ENCODE data around the gene ADAM19. TPM values are rescaled to one million over a fixed set of nuclear protein-coding genes. Genes with fewer than 3 reads are reported as not detected.
"Not testable (repeated sequence)": the region's sequence is repeated elsewhere in the genome, so short reads cannot be mapped to it uniquely, and the experiment has no call there.

The ADAM19 gene
- total RNA-seq, 1 donor from 2014 or later, result 88.1 TPM

GRCh38 chr5:157491471-157491995 is 84.0 kb downstream of the ADAM19 start:
- no peak for DNase-seq (ENCODE audit: low spot score)

- no peak for DNase-seq (ENCODE audit: low spot score)
Observed at GRCh38 chr5:157487358-157487757, 88.2 kb downstream of the ADAM19 start.

GRCh38 chr5:157486861-157487260 is 88.7 kb downstream of the ADAM19 start:
- DNase-seq (ENCODE audit: low spot score), result no peak

DNA sequence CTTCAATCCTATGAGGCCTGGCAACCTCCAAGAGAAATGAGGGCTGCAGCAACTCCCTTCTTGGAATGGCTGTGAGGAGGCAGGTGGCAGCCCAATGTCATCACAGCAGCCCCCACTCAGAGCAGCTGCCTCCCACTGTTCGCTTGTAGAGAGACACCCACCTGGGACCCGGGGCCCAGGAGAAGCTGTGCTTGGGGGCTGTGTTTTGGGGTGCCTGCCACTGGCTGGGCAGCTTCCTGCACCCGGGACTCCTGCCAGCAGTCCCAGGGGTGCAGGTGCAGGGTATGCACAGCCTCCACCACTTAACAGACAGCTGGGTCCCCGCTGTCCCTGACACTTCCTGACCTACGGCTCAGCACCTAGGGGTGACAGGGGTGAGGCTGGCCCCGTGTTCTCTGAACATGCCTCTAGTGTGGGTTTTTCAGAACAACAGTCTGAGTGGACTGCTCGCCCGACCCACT is 89.3 kb downstream of the ADAM19 start:
- DNase-seq (ENCODE audit: low spot score), result no peak

DNA sequence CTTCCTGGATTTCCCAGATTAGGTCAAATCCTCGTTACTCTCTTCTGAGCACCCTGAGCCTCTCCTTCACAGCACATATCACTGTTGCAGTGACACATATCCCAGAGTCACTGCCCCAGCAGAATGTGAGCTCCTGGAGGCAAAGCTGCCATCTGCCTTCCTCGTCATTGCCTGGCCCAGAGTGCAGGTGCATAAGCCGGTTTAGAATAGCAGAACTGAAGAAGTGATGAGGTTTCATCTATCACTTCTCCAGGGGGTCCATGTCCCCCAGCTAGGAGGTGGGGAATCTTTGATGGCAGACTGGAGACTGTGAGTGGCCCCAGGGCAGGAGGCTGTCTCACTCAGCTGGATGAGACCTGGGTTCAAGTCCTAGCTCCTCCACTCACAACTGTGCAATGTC is 89.8 kb downstream of the ADAM19 start:
- no peak for DNase-seq (ENCODE audit: low spot score)

- no peak for DNase-seq (ENCODE audit: low spot score)
Observed at GRCh38 chr5:157485340-157485739, 90.2 kb downstream of the ADAM19 start.

DNA sequence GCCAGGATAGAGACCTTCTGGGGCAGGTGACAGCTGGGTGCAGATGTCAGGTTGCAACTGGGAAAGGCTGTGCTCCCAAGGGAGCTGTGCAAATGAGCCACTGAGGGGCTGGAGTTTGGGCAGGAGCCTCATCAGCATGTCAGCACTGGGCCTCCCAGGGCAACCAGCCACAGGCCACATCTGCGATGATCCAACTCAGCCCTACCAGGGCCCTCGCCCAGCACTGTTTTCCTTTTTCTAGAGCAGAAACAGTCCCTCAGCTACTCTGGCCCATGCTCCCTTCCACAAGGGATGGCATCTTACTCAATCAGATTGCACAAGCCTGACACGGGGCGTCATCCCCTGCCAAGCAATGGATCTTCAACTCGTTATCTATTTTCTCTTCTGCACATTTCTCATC is 90.8 kb downstream of the ADAM19 start:
- DNase-seq (ENCODE audit: low spot score), result no peak

DNA sequence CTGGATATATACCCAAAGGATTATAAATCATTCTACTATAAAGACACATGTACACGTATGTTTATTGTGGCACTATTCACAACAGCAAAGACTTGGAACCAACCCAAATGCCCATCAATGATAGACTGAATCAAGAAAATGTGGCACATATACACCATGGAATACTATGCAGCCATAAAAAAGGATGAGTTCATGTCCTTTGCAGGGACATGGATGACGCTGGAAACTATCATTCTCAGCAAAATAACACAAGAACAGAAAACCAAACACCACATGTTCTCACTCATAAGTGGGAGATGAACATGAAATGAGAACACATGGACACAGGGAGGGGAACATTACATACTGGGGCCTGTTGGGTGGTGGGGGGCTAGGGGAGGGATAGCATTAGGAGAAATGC is 92.9 kb downstream of the ADAM19 start:
- DNase-seq (ENCODE audit: low spot score), result not testable (repeated sequence)

- DNase-seq (ENCODE audit: low spot score), result no peak
Observed at GRCh38 chr5:157481666-157482065, 93.9 kb downstream of the ADAM19 start.

DNA sequence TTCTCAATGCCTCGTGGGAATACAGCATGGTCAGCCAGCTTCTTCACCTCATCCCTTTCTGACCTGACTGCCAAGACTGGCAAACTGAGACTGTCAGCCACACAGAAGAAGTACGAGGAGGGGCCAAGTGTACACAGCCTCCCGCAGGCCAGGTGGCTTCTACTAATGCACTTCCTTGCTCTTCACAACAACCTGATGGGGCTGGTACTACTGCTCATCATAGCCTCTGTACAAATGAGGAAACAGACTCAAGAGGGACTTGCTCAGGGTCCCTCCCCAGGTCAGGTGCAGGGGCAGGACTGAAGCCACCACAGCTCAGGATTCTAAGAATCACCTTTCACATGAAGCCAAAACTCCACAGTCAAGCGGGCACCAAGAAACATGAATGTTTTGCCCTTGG is 94.3 kb downstream of the ADAM19 start:
- no peak for DNase-seq (ENCODE audit: low spot score)

- no peak for DNase-seq (ENCODE audit: low spot score)
Observed at GRCh38 chr5:157479612-157480510, 95.7 kb downstream of the ADAM19 start.

- DNase-seq (ENCODE audit: low spot score), result no peak
Observed at GRCh38 chr5:157479166-157479565, 96.4 kb downstream of the ADAM19 start.

- DNase-seq (ENCODE audit: low spot score), result no peak
Observed at GRCh38 chr5:157478726-157479125, 96.8 kb downstream of the ADAM19 start.

DNA sequence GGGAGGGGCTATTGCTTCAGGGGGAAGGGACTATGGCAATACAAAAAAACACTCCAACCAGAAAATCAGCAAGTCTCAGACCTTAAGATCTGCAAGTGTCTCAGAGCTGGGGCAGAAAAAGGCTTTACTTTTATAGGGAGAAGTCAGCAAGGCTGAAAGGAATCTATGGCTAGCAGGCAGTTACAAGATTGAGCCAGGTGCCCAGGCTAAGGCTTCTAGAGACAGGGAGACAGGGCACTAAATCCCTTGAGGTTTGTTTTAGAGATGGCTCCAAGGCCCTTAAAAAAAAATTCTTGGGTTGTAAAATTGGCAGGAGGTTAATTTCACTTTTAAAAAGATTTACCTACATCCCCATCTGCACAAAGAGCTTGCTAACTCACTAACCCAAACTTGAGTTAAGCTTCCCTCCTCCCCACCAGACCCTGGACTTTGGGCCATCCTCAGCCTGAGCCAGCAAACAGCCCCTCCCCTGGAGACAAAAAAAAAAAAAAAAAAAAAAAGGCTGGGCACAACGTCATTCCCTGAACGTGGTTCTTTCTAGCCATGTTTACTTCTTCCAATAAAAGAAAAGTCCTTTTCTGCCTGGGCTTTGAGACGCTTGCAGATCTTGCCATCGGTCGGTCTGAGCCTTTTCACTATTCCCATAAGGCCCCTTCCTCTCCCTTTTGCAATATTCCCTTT is 97.6 kb downstream of the ADAM19 start:
- DNase-seq (ENCODE audit: low spot score), result no peak

DNA sequence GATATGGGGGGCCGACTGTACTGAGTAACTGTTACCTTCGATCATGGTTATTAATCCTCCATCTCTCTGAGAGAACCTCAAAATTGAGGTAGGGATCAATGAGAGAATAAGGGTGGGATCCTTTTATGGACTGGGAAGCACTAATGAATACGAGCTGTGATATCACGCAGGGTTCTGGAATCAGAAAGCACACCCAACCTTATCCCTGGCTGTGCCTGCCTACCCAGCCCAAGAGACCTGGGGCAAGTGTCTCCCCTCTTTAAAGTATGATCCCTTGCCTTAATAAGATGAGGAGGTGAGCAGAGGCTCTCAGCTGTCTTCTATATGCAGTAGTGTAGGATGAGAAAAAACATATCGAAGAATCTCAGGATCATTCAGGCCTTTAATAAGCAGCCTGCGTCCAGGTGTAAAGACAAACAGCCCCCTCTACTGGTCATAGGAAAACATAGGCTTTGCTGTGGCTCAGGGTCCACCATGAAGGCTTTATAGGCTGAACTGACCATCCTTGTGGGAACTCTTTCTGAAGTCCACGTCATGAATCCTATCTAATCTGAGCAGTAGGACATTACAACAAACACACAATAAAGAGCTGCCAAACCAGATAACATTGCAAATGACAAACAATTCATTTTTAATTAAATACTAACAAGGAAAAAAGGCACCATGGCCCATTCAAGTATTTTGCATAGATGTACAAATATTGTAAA is 98.7 kb downstream of the ADAM19 start:
- peak; percentile 76 for DNase-seq (ENCODE audit: low spot score)

DNA sequence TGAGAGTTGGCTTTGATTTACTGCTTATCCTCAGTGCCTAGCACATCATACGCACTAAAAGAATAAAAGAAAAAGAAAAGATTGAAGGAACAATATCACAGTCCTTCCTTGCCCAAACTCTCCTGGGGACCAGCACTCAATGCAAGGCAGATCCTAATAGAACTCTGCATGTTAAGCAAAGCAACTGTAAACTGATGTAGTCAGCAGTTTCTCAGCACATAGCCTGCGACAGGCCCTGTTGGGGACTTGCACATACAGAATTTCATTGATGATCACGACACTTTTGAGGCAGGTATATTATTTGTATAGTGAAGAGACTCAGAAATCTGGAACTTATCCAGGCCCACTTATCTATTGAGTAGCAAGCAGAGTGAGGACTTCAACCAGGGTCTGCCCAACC is 100.1 kb downstream of the ADAM19 start:
- no peak for DNase-seq (ENCODE audit: low spot score)

DNA sequence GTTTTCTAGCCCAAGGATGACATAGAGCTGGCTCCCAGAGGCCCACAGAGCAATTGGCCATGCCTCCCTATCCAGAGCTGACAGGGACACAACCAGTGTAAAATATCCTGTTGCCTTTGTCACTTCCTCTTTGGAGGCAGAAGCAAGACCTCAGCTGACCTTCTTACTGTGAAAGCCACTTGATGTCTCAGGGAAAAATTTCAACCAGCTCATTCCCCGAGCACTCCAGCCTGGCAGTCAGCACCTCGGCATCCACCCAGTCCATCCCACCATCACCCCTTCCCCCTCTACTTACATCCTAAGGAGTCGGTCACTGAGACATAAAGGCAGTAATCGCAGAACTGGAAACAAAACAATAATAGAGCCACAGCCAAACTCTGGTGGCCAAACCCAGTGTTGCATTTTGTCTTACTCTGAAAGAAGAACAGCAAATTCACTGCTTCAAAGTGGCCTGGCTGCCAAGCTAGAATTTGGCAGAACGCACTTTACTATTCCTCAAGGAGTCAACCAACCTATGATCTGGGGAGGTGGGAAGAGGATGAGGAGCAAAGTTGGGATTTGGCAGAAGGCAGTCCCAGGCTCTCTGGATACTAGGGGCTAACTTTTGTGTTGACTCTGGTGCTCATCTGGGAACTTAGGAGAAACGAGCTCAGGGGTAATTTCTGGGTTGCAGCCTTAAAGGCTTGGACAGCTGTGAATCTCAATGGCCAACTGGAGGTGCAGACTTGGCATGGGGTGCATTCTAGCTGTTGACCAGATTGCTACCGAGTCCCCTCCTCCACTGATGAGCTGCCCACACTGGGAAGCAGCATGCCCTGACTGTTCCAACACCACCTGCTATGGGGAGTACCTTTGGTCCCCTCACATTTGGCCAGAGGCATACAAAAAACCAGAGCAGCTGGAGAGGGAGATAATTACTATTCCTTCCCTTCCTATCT is 101.9 kb downstream of the ADAM19 start:
- no peak for DNase-seq (ENCODE audit: low spot score)

DNA sequence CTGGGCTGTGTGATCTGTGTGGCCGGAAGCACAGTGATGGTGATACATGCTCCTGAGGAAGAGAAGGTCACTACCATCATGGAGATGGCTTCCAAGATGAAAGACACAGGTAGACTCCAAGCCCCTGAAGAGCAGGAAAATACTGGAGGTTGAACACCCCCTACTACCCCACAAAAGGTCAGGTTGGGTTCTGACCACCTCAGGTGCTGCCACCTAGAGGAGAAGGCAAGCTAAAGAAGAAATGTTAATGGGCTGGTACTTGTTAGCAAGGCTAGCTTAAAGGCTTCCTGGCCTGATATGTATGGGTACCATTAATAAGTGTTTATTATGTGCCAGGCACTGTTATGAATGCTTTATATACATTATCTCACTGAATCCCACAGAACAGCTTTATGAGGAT is 103.9 kb downstream of the ADAM19 start:
- no peak for DNase-seq (ENCODE audit: low spot score)

- DNase-seq (ENCODE audit: low spot score), result no peak
Observed at GRCh38 chr5:157470631-157471030, 104.9 kb downstream of the ADAM19 start.

DNA sequence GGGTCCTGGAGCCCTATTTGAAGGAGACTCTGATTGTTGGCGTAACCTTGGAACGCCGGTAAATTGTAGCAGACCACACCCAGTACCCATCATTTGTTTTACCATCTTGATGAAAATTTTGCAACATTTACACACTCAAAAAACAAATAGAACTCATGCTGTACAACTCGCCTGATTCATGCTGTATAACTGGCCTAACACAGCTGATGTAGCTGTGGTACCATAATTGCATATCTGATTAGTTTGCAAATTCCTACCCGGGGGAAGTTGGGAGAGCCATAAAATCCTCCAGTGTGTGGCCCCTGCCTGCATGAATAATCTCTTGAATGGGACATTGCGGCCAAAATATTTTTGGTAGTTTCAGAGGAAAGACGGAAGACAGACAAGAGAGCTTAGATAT is 105.9 kb downstream of the ADAM19 start:
- peak; percentile 22 for DNase-seq (ENCODE audit: low spot score)

DNA sequence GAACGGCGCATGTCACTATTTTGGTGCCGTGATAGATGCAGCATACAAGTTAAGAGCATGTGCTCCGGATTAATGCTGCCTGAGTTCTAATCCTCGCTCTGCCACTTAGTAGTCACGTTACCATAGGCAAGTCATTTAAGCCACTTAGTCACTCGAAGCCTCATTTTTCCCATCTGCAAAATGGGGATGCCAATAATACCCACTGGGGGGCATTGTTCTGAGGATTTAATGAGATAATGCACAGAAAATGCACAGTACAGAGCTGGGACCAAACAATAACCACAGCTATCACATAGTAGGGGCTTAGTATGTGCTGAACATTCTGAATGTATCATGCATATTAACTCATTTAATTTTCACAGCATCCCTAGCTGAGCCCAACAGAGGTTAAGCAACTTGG is 106.5 kb downstream of the ADAM19 start:
- no peak for DNase-seq (ENCODE audit: low spot score)
